Prostate gland (tissue), 2 donors: Measurements from ENCODE around the gene ADI1. TPM values are rescaled to one million over a fixed set of nuclear protein-coding genes. Genes with fewer than 3 reads are reported as not detected.

Experiments
- DNase-seq: peaks from one replicate; pipeline ENCODE4 v3.0.0-alpha.2; 2019; ENCODE audit warnings: low spot score
- H3K27ac ChIP-seq, 2 donors: fragments of 200-600 bp; sonication (generic); 2 replicates each; pipeline ENCODE4 v1.5.1; 2017 to 2019
- H3K27me3 ChIP-seq: fragments of 200-600 bp; sonication (generic); replicated peaks from 2 replicates; pipeline ENCODE4 v1.5.1; 2019; ENCODE audit not compliant: insufficient read depth
- H3K36me3 ChIP-seq, 2 donors: fragments of 200-600 bp; sonication (generic); 1 replicate in 1 of 2; 2 replicates in 1 of 2; pipeline versions ENCODE4 v1.5.1 to v1.8.1; 2017 to 2019
- H3K4me1 ChIP-seq: fragments of 200-600 bp; sonication (generic); replicated peaks from 2 replicates; pipeline ENCODE4 v1.5.1; 2019
- H3K4me3 ChIP-seq, 2 donors: fragments of 200-600 bp; sonication (generic); 2 replicates each; pipeline ENCODE4 v1.5.1; 2017 to 2019
- H3K9me3 ChIP-seq: fragments of 200-600 bp; sonication (generic); 2 replicates; pipeline ENCODE4 v1.5.1; 2017
- CTCF ChIP-seq, 4 experiments: fragments of 200-600 bp in 2 of 4; fragments of 450-650 bp in 2 of 4; sonication (generic) in 2 of 4; IDR thresholded peaks; 1 replicate in 3 of 4; 2 replicates in 1 of 4; pipeline ENCODE4 v1.5.1; 2016 to 2019; ENCODE audit warnings: antibody characterized with exemption in 4 of 4, mild to moderate bottlenecking in 2 of 4, moderate library complexity in 2 of 4
- POLR2A ChIP-seq: fragments of 450-650 bp; IDR thresholded peaks from one replicate; pipeline ENCODE4 v1.6.1; 2016; ENCODE audit warnings: antibody characterized with exemption, mild to moderate bottlenecking
- POLR2AphosphoS5 ChIP-seq: sonication (generic); formaldehyde crosslinking; IDR thresholded peaks from one replicate; pipeline ENCODE4 v1.6.1; 2017; ENCODE audit warnings: antibody characterized with exemption
- WGBS: methylation state at CpG from one replicate; pipeline ENCODE4 v1.1.5; 2018; 5-methylcytosine and 5-hydroxymethylcytosine counted together
- intact Hi-C: fragments of 100-400 bp; cut with DNase I; formaldehyde crosslinking; loops from one replicate; pipeline ENCODE4 v1.14.2; 2022
- total RNA-seq, 2 donors: library from RNA; depleted of rRNA; stranded (reverse); fragments of >200 nt; gene quantifications; one replicate each; pipeline ENCODE4 v1.1.0, GENCODE V29; 2016

Gene ADI1
- total RNA-seq, 2 donors from 2014 or later, result 81.7 to 270 TPM

GRCh38 chr2:3558205-3559014 lies 39.1 kb upstream of the ADI1 start, which contains the start of gene RNASEH1:
TSS of gene RNASEH1 (minus strand) at chr2:3558333. CDS start at chr2:3558260, 73 bp downstream.
- WGBS, result 1% methylated on average over 57 of the region's 67 CpGs
- TF ChIP-seq POLR2A, result peak; percentile 66
- TF ChIP-seq POLR2AphosphoS5, result peak; percentile 99
- TF ChIP-seq CTCF (IDR thresholded peaks at IDR 0.05), result no peak
- no peaks in the 10 kb centered on the region for H3K36me3 ChIP-seq
- H3K9me3 ChIP-seq, result no peaks in the 10 kb centered on the region
- H3K4me1 ChIP-seq, result no peaks in the 10 kb centered on the region
- peak within 1 kb of the TSS; percentile 94 to 99 for H3K4me3 ChIP-seq
- no peaks in the 10 kb centered on the region for H3K27me3 ChIP-seq
- peak within 1 kb of the TSS; percentile 80 to 90 for H3K27ac ChIP-seq
- intact Hi-C loops, result loop anchor here (2.0 to 5.0 kb wide), 3 partner anchors 16 to 181 kb away; partner anchors contain the start of genes EIPR1, RPS7 and TRAPPC12
- DNase-seq, result peak; percentile 97

DNA sequence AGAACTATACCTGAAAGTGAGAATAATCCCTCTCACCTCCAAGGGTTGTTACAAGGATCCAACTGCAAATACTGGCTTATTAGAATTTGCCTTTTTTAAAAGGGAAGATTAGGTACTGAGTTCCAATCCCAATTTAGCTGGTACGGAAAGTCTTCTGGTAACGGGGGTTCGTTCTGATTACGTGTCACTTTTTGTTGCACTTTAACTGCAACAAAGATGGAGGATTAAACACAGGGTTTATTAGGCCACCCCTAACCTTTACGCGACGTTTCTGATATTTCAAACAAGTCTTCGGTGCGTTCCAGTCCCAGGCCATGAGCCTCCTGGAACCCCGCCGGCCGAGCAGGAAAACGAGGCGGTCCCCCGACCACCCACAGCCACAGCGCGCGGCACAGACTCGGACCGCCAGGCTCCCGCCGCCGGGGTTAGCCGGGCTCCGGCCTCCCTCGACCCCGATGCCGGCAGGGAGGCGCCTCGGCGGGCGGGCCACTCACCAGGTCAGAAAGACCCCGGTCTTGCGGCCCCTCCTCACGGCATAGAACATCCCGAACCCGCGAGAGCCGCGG lies 38.4 kb upstream of the ADI1 start:
- no peaks in the 10 kb centered on the region for H3K4me1 ChIP-seq
- intact Hi-C loops, result loop anchor here (2.0 to 5.0 kb wide), 3 partner anchors 17 to 180 kb away; partner anchors contain the start of genes EIPR1, RPS7 and TRAPPC12
- H3K27ac ChIP-seq, result peak overlapping the region; percentile 80 to 90
- TF ChIP-seq POLR2A (no peak), POLR2AphosphoS5 (no peak), CTCF (IDR thresholded peaks at IDR 0.05) (no peak)
- no peaks in the 10 kb centered on the region for H3K27me3 ChIP-seq
- peak overlapping the region; percentile 94 to 99 for H3K4me3 ChIP-seq
- WGBS, result under 1% methylated on average over 24 of the region's 40 CpGs
- no peak for DNase-seq
- no peaks in the 10 kb centered on the region for H3K36me3 ChIP-seq
- H3K9me3 ChIP-seq, result no peaks in the 10 kb centered on the region

- no peaks in the 10 kb centered on the region for H3K9me3 ChIP-seq
- no peak overlapping the region for H3K4me3 ChIP-seq
- no peaks in the 10 kb centered on the region for H3K4me1 ChIP-seq
- peaks cover 5% of the 10 kb centered on the region in 2 donors for H3K36me3 ChIP-seq
- TF ChIP-seq CTCF (IDR thresholded peaks at IDR 0.05) (no peak), POLR2A (no peak), POLR2AphosphoS5 (no peak)
- intact Hi-C loops, result no loop called here
- no peak for DNase-seq
- WGBS, result 88% methylated on average over 10 of the region's 10 CpGs
- no peaks in the 10 kb centered on the region for H3K27me3 ChIP-seq
- H3K27ac ChIP-seq, result no peak overlapping the region
Measured at GRCh38 chr2:3553946-3554345, 34.6 kb upstream of the ADI1 start.

DNA sequence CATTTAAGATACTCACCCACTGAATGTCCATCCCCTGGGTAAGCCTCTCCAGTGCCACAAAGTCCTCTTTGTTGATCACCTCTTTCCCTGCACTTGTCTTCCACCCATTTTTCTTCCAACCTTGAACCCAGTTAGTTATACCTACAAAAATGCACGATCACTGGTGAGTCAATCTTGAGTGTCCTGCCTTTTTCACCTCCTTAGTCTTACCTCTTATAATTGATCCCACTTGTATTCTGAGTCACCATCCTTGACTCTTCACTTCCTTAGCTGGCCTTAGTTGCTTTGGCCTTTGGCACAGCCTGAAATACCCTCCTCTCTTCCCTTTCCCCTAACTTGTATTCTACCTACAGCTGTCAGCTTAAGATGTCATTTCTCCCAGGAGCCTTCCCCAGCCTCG lies 28.6 kb upstream of the ADI1 start:
- Histone ChIP-seq H3K27ac (no peak overlapping the region), H3K4me1 (peaks cover 4% of the 10 kb centered on the region), H3K9me3 (no peaks in the 10 kb centered on the region), H3K27me3 (no peaks in the 10 kb centered on the region), H3K4me3 (no peak overlapping the region), H3K36me3 (peaks cover 5% of the 10 kb centered on the region in 2 donors)
- no peak for DNase-seq
- intact Hi-C loops, result no loop called here
- 98% methylated on average over 2 of the region's 2 CpGs for WGBS
- TF ChIP-seq POLR2A (no peak), CTCF (IDR thresholded peaks at IDR 0.05) (no peak), POLR2AphosphoS5 (no peak)
